A204.1 (cell line): ENCODE results near the gene HTR2B.
"Not testable (repeated sequence)": the region's sequence is repeated elsewhere in the genome, so short reads cannot be mapped to it uniquely, and the experiment has no call there.

ENCODE experiments used
- FAIRE-seq: peaks from 2 replicates; lab custom pipeline; 2012; peaks lifted over from hg19 to GRCh38; lab: Jason Lieb, UNC

Gene HTR2B

DNA sequence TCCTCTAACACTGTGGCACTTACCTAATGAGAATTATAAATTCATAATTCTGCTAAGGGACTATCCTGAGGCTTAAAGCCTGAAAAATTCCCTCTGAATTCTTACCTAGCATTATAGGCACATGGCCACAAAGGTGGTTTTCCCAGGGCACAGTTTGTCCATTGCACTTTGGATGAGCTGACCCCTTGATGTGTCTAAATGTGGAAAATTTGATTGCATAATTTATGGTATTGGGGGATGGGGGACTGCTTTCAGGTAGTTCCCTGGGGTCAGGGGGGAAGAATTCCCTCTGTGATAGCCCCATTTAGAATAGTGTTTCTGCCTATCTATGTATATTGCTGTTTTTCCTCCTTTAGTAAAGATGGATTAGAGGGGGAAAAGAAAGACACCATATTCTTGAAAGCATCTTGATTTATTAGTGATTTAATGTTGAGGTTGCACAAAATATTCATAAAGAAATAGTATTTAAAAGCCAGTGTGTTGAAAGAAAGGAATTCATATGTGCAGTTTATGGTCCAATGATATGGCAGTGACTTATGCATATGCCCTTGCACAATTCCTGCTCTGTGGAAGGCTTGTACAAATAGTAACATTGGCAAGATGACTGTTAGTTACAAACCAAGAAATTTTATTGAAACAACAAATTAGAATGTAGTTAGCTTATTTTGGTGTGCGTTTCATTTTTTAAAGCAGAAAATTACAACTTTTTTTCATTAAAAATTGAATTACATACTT lies 8.7 kb upstream of the HTR2B start:
- no peak for FAIRE-seq

DNA sequence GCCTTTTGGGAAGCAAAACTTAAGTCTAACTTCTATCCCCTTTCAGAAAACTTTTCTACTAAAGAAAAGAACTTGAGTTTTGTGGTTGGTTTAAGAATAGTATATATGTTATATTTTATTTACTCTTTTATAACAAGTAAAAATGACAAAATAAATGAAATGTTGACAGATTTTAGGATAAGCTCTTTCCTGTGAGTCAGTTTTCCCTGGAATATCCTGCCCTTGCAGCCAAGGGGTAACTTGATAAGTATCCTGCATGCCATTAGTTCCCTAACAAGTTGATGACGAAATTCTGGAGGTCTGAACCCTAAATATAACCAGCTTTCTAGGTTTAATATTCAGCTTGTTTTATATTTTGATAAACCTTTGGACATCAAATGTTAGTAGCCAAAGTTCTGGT lies 7.3 kb upstream of the HTR2B start:
- FAIRE-seq = no peak

DNA sequence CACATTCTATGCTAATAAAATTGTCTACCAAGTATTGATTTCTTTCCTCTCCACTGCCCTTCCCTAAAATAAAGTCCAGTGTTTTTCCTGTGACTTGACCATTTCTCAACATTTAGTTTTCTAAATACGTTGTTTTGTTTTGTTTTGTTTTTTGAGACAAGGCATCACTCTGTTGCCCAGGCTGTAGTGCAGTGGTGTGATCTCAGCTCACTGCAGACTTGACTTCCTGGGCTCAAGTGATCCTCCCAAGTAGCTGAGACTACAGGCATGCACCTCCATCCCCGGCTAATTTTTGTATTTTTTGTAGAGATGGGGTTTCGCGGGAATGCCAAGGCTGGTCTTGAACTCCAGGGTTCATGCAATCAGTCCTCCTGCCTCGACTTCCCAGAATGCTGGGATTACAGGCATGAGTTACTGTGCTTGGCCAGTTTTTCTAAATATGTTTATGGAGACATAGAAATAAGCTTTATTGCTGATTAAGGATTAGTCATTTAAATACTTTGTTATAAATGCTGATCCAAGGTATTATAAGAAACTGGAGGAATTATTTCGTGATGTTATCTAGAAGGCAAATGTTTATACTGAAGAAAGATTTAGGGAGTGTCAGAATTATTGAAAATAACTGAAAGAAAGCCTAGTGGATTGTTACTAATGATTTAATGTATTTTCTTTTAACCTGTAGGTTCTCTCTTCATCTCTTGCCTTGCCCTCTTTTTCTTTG lies 5.7 kb upstream of the HTR2B start:
- FAIRE-seq = no peak

DNA sequence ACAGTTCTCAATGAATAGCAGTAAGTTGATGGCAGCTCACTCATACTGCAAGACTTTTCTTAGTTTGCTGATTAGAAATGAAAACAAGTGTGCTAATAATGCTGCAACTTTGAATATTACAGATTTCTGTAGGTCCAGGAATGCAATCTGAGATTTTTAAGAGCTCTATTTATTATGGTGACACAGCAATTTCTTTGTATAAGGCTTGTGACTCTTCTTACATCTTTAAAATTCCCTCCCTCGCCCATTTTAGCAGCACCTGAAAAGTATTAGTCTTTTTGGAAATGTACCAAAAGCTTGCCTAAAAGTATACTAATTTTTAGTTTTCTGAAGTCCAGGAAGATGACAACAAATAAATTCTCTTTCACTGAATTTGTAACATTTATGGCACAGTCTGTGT lies 4.4 kb upstream of the HTR2B start:
- FAIRE-seq = no peak

DNA sequence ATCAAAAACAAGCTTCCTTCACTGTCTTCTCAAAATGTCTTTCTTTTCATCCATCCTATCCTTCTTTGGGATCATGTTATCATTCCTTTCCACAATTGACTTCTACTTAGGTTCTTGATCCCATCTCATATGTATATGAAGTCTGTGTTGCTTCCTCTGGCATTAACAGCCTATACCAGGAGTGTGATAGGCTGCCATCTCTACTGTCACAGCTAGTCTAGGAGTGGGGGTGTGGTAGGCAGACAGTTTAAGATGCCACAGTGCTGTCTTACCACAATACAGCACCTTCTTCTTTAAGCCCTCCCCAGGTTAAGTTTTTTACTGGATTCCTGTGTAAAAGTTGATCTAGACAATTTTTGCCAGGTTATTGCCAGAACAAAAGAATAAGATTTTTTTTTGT lies 3.7 kb upstream of the HTR2B start:
- no peak for FAIRE-seq

DNA sequence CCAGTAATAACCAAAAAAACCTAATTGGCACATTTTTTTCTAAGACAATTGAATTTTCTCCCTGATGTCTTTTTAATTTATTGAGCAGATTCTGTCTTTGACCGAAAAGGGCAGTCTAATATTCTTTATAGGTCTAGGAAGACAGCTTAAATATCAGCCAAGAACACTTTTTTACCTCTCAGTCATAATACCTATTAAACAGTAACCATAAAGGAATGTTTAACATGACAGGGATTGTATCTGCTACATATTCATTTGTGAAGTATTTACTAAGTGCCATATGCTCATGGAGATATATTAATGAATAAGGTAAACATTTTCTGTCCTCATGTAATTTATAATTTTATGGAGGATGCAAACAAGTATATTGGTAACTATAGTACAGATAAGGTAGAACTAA lies 3.1 kb upstream of the HTR2B start:
- no peak for FAIRE-seq

DNA sequence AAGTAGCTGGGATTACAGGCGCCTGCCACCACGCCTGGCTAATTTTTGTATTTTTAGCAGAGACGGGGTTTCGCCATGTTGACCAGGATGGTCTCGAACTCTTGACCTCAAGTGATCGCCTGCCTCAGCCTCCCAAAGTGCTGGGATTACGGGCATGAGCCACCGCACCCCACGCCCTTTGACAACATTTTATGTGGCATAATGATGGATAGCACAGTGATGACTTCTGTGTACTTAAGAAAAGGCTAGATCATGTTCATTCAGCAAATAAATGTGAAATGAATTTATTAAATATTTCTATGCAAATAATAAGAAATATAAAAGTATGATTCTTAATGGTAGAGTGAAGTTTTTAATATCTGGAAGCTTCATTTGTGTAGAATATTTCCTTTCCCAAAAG lies 2.6 kb upstream of the HTR2B start:
- FAIRE-seq = peak; percentile 51

DNA sequence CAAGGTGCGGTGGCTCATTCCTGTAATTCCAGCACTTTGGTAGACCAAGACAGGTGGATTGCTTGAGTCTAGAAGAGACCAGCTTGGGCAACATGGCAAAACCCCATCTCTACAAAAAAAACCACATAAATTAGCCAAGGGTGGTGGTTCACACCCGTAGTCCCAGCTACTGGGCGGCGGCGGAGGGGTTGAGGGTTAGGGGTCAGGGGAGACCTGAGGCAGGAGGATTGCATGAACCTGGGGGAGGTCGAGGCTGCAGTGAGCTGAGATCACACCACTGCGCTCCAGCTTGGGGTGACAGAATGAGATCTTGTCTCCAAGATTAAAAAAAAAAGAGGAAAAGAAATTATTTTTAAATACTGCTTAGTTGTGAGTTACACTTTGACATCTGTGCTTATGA lies 1.3 kb upstream of the HTR2B start:
- no peak for FAIRE-seq

DNA sequence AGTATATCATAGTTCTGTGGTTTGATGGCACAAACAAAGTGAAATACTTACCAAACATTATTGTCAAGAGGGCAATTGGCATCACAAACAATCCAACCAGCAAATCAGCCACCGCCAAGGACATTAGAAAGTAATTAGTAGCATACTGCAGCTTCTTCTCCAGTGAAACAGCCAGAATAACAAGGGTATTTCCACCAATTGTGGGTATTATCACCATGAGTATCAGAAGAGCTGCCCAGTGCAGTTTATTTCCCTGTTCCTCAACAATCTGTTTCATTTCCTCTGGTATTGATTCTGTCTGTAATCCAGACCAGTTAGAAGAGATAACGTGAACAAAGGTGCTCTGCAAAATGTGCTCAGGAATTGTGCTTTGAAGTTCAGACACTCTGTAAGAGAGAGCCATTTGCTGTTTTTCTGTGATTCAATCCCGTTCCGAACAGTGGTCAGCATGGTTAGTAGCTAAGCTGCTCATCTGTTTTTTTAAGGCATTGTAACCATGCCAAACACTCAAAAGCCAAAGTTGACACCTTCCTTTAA lies 1.4 kb downstream of the HTR2B start:
- FAIRE-seq = no peak

DNA sequence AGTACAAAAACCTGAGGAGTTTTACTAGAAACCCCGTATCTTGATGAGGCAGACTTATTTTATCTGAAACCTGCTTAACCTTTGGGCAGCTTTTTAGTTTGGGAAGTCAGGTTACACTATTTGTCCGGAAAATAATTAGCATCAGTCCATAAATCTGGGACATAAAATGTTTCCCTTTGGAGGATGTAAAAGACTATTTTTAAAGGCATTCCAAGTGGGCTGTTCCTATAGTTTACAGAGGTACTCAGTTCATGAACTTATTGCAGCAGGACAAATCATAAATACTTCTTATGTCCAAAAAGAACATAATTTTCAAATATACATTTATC lies 6.3 kb downstream of the HTR2B start:
- no peak for FAIRE-seq

DNA sequence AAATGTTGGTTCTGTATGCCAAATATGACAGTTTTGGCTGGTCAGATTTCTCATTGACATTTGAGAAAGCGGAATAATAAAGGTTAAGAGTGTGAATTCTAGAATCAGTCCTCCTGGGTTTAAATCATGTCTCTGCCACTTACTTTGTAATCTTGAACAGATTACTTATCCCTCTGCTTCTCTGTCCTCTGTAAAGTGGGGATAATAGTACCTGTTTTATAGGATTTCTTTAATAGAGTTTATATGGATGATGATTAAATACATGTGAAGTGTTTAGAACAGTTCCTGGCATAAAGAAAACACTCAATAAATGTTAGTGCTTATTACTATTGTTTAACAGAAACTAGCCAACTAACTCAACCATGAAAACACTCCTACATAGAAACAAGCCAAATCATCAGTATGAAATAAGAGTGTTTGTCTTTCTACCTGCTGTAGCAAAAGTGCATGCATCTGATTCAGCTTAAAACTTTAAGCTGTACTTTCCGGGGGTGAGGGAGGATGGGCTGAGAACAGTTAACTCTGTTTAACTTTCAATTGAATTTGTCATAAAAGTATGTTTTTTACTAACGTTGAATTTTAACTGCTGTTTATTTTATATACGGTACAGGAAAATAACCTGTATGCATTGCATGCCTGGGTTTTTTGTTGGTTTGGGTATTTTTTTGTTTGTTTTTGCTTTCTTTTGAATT lies 6.8 kb downstream of the HTR2B start:
- no peak for FAIRE-seq

DNA sequence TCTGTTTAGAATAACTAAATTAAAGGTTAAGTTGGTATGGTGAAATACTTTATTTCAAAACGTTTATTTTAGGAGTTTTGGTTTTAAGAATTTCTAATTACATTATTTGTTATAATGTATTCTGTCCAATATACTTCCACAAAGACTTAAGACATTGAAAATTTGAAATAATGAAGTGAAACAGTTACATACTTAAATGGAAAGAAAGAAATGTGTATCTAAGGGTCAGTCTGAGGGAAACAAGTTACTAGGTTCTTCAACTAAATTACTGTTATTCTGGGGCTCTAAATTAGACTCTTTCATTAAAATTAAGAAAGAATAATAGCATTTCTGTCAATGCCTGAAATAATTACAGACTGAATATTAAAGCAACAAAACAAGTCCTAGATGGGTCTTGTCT lies 7.7 kb downstream of the HTR2B start:
- peak; percentile 88 for FAIRE-seq

DNA sequence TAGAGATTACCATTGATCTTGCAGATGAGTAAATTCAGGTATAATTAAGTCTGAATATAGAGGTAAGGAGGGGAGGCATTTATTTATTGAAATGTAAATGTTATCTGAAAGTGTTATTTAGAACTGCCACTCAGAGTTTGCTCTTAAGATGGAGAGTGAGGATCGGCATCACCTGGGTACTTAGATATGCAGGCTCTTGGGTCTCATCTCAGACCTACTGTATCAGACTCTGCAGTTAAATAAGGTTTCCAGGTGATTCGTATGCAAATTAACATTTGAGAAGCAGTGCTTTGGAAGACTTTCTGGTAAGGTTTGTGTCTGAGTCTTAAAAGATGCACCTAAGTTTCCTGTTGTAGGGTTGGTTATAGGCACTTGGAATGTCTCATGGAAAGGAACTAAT lies 9.2 kb downstream of the HTR2B start:
- no peak for FAIRE-seq

DNA sequence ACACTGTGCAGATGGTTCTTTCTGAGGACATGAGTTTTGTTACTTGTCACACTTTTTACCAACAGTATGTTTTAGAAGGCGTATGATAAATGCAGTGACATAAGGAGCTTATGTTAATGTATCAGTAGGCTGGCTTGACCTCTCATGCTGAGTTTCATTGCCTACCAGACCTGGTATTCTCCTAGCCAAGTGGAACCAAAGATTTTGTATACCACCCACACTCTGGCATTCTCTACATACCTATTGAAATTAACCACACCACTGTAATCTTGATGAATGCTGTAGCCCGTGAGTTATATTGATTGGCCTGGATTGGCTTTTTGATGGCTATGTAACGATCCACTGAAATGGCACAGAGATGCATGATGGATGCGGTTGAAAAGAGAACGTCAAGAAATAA lies 11.4 kb downstream of the HTR2B start:
- no peak for FAIRE-seq

DNA sequence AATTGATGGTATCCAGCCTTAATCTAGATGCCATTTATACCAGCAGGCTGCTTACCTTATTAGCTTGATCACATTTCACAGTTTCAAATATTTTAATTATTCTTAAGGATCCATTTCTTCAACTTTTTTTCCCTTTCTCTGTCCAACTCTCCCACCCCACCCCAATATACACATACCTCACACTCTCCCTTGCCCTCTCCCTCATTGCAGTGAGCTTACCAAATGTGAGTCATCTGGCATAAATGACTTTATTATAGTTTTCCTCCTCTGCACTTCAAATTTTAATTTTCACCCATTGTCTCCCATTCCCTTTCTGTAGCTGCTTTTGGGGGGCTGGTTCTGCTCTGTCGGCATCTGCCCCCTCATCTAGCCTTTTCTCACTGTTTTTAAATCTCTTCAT lies 12.9 kb downstream of the HTR2B start:
- no peak for FAIRE-seq

DNA sequence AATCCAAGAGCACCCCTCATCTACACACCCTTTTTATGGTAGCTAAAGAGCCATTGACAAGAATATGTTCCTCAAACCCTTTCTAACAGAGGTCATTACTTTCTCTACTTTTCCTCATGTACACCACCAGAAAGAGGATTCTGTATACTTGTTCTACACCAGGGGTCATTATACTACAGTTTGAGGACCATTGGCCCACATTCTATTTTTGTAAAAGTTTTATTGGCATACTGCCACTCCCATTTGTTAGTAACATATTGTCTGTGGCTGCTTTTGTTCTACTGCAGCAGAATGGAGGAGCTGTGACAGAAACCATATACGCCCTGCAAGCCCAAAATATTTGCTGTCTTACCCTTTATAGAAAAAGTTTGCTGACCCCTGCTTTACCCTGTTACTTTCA lies 14.3 kb downstream of the HTR2B start:
- FAIRE-seq = no peak

DNA sequence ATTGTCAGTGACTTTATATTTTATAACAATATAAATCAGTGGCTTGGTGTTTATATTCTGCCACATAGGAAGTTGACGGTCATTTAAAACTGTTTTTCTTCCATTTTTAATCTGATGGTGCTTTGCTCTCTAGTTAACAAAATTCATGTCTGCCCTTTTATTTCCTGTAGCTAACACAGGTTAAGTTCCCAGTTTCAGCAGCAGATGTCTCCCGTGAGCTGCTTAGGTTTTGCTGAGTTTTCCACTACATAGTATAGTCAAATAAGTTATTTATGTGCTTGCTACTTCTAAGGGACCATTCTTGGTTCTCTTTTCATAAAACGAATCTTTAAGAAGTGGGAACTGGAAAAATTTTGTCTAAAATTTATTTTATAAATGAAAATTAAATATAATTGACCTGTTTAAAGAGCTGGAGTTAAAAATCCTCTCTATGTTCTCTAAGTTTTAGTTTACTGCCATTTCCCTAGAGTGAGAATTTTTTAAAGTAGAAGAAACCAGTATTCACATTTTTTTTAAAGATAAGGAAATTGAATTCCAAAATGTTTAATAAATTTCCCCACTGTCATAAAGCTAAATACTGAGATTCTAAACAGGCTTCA lies 20.6 kb downstream of the HTR2B start:
- peak; percentile 98 for FAIRE-seq

DNA sequence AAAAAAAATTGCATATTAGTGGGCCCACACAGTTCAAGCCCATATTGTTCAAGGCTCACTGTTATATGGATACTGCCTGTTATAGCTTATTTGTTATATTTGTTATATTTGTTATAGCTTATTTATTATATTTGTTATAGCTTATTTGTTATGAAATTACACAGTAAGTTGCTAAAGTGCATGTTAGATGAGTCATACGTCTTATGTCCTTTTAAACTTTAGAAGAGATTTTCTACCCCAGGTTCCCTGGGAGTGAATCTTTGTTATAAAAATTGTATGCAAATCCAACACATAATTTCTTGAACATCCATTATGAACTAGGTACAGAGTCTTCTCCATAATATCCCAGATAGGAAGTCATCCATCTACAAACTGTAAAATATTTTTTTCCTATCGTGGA lies 22.1 kb downstream of the HTR2B start:
- no peak for FAIRE-seq

DNA sequence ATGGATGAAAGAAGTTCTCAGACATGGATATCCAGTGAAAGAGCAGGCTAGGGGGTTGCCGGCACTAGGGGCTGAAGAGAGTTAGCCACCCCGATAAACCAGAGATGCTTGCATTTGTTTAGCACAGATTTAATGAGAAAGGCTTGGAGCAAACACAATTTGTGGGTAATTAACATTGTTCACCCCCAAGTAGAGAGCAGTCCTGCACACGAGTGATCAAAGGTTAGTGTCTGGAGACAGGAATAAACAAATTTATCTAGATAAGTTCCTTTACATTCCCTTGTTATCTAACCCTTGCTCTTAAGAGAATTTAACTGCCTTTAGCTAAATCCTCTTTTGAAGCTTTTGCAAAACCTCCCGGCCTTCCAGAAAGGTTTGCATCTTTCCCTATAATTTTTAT lies 23.9 kb downstream of the HTR2B start:
- FAIRE-seq = no peak

DNA sequence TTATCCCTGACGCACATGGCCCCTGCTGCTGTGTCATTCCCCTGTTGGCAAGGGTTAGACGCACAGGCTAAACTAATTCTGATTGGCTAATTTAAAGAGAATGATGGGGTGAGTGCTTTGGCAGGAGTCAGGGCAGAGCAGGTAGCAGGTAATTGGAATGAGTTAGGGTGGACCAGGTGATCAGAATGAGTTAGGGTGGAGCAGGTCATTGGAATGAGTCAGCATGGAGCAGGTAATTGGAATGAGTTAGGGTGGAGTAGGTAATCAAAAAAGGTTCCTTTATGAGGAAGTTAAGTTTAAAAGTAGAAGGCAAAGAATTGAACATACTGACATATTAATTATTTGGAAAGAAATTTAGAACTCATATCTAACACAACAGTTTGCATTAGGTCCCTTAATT lies 24.5 kb downstream of the HTR2B start:
- FAIRE-seq = not testable (repeated sequence)

DNA sequence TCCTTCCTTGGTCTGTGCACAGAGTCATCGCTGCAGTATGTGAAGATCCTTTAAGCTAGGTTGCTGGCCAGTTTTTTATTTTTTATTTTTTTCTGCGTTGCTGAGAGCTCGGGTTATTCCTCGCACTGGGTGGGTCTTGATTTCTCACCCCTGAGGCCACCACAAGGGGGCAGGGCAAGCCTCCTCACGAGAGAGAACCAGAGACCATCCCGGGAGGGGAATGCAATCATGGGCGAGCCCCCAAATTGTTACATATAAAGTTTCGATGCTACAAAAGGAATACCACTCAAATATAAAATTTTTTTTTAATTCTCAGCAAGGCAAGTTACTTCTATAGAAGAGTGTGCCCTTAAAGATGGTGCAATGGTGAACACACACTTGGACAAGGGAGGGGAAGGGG lies 24.9 kb downstream of the HTR2B start:
- FAIRE-seq = no peak

DNA sequence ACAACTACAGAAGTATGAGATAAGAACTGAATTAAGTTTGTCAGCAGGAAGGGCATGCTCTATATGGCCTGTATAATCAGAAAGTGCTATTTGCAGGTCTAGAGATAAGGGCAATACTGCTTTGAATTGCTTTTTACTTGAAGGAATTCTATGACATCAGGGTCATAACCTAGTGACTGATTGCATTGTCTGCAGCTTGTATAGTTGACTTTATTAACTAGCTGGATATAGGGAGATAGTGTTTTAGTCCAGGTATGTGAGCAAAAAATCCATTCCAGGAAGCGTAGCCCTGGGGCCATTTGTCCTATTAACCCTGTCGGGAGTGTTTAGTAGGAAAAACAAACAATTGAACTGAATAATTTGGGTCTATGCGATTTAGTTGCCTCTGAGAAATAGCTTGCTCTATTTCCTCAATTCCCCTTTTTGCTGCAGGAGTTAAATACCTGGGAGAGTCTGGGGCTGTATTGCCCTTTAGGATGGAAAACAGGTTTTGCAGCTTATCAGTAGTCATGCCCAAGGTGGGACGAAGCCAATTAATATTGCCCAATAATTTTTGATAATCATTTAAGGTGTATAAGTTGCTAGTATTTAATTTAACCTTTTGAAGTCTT lies 30.0 kb downstream of the HTR2B start:
- FAIRE-seq = no peak

DNA sequence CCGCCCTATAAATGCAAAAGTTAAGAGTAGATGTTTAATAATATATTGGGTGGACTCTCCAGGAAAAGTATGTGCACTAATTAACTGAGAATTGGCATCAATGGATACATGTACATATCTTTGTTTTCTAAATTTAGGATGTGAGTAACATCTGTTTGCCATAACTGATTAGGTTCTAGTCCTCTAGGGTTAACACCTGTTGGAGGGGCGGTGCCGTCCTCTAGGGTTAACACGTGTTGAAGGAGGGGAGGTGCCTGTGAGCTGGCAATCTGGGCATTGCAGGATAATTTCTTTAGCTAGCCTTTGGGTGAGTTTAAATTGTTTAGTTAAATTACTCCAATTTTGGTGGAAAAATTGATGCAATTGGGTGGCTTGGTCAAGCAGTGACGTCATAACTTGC lies 30.9 kb downstream of the HTR2B start:
- FAIRE-seq = no peak
